B cell (primary cell): Measurements from ENCODE around the gene DHRS7B. TPM values are rescaled to one million over a fixed set of nuclear protein-coding genes. Genes with fewer than 3 reads are reported as not detected.
"Not testable (repeated sequence)": the region's sequence is repeated elsewhere in the genome, so short reads cannot be mapped to it uniquely, and the experiment has no call there.

Experiments used
- ATAC-seq: fragments of 200-7000 bp; cut with Tn5 transposase; one replicate; pipeline ENCODE4 v1.10.0; 2021; ENCODE audit warnings: low read depth, mild to moderate bottlenecking, moderate number of reproducible peaks, moderate library complexity
- CTCF ChIA-PET: fragments of 350-600 bp; sonication (Branson Sonifier 250); formaldehyde crosslinking; loops from one replicate; lab custom pipeline; 2021; ENCODE audit warnings: antibody characterized with exemption, inconsistent platforms; lab: Charles Lee
- POLR2A ChIA-PET: fragments of 350-600 bp; sonication (Branson Sonifier 250); formaldehyde crosslinking; loops from one replicate; lab custom pipeline; 2021; ENCODE audit warnings: antibody characterized with exemption; lab: Charles Lee
- DNase-seq: peaks from one replicate; pipeline ENCODE4 v3.0.0; 2013
- H2AFZ ChIP-seq: 2 replicates; pipeline ENCODE4 v1.6.1; 2012; ENCODE audit warnings: mild to moderate bottlenecking, low read depth, low read length; ENCODE audit not compliant: insufficient read depth, poor library complexity, severe bottlenecking
- H3K27ac ChIP-seq, 2 donors: 1 replicate in 1 of 2; 2 replicates in 1 of 2; pipeline ENCODE4 v1.5.1; 2012 to 2013; ENCODE audit warnings: low read length in 2 of 2, mild to moderate bottlenecking in 2 of 2, moderate library complexity in 1 of 2
- H3K27me3 ChIP-seq, 4 experiments: fragments of 200-600 bp in 1 of 4; sonication (generic) in 1 of 4; replicated peaks in 1 of 4; 1 replicate in 2 of 4; 2 replicates in 2 of 4; pipeline versions ENCODE4 v1.6.1 to v1.7.0; 2013 to 2016; ENCODE audit warnings: low read length in 3 of 4, mild to moderate bottlenecking in 2 of 4, mixed read lengths in 1 of 4, moderate library complexity in 1 of 4; ENCODE audit not compliant: insufficient read depth in 4 of 4, control insufficient read depth in 3 of 4; ENCODE audit errors: control extremely low read depth in 1 of 4
- H3K36me3 ChIP-seq, 2 experiments: replicated peaks in 1 of 2; 1 replicate in 1 of 2; 2 replicates in 1 of 2; pipeline versions ENCODE4 v1.6.1 to v1.7.1; 2013; ENCODE audit warnings: low read length in 1 of 2; ENCODE audit not compliant: insufficient read depth in 2 of 2, control insufficient read depth in 1 of 2; ENCODE audit errors: control extremely low read depth in 1 of 2, extremely low read depth in 1 of 2
- H3K4me1 ChIP-seq, 2 donors: fragments of 200-600 bp in 1 of 2; sonication (generic) in 1 of 2; 1 replicate in 1 of 2; 2 replicates in 1 of 2; pipeline versions ENCODE4 v1.5.1 to v1.6.1; 2013 to 2017; ENCODE audit warnings: low read length in 2 of 2; ENCODE audit not compliant: control insufficient read depth in 2 of 2, insufficient read depth in 2 of 2
- H3K4me2 ChIP-seq: replicated peaks from 2 replicates; pipeline ENCODE3; 2012; ENCODE audit warnings: mild to moderate bottlenecking, low read depth, low read length; ENCODE audit not compliant: poor library complexity, severe bottlenecking
- H3K4me3 ChIP-seq, 5 experiments: fragments of 200-600 bp in 1 of 5; sonication (generic) in 1 of 5; 1 replicate in 3 of 5; 2 replicates in 2 of 5; pipeline versions ENCODE4 v1.5.1 to v1.7.0; 2011 to 2016; ENCODE audit warnings: low read length in 4 of 5, mild to moderate bottlenecking in 4 of 5, low read depth in 2 of 5, control low read depth in 1 of 5, moderate library complexity in 1 of 5; ENCODE audit not compliant: insufficient read depth in 1 of 5; ENCODE audit errors: control extremely low read depth in 1 of 5, extremely low read depth in 1 of 5
- H3K79me2 ChIP-seq: fragments of 200-600 bp; sonication (generic); one replicate; pipeline ENCODE4 v1.6.0; 2016; ENCODE audit warnings: low read length; ENCODE audit not compliant: control insufficient read depth, insufficient read depth
- H3K9ac ChIP-seq: fragments of 200-600 bp; sonication (generic); 2 replicates; pipeline ENCODE4 v1.6.1; 2017; ENCODE audit warnings: mild to moderate bottlenecking, low read length, moderate library complexity
- H3K9me3 ChIP-seq, 3 donors: one replicate each; pipeline versions ENCODE4 v1.6.1 to v1.7.1; 2013; ENCODE audit warnings: low read length in 2 of 3; ENCODE audit not compliant: control insufficient read depth in 2 of 3, insufficient read depth in 1 of 3; ENCODE audit errors: control extremely low read depth in 1 of 3
- H4K20me1 ChIP-seq: 2 replicates; pipeline ENCODE4 v1.6.0; 2012; ENCODE audit warnings: mild to moderate bottlenecking, low read length; ENCODE audit not compliant: insufficient read depth, control insufficient read depth, poor library complexity, severe bottlenecking
- H3K27ac Mint-ChIP-seq: one replicate; pipeline ENCODE4 v1.8.0; 2021; ENCODE audit warnings: mixed read lengths
- H3K27me3 Mint-ChIP-seq: one replicate; pipeline ENCODE4 v1.8.0; 2021; ENCODE audit warnings: mixed read lengths
- H3K4me1 Mint-ChIP-seq: one replicate; pipeline ENCODE4 v1.8.0; 2021; ENCODE audit warnings: mixed read lengths
- H3K4me3 Mint-ChIP-seq: one replicate; pipeline ENCODE4 v1.8.0; 2021; ENCODE audit warnings: mixed read lengths
- H3K9me3 Mint-ChIP-seq: one replicate; pipeline ENCODE4 v1.8.0; 2022; ENCODE audit warnings: mixed read lengths; ENCODE audit not compliant: insufficient read depth
- EZH2 ChIP-seq: IDR thresholded peaks from 2 replicates; pipeline ENCODE4 v1.6.1; 2012; ENCODE audit warnings: borderline replicate concordance, low read depth, mild to moderate bottlenecking, moderate library complexity, low read length; ENCODE audit not compliant: insufficient read depth, poor library complexity, severe bottlenecking
- WGBS: methylation state at CpG from one replicate; pipeline ENCODE4 v1.1.5; 2013; ENCODE audit warnings: missing lambda C conversion rate; ENCODE audit not compliant: insufficient coverage; 5-methylcytosine and 5-hydroxymethylcytosine counted together
- intact Hi-C: fragments of 100-400 bp; cut with micrococcal nuclease; formaldehyde crosslinking; loops from one replicate; pipeline ENCODE4 v1.10.0; 2022
- polyA plus RNA-seq: library from polyadenylated mRNA; depleted of rRNA; stranded (reverse); fragments of >200 nt; gene quantifications from 2 replicates; pipeline ENCODE4 v1.2.3, GENCODE V29; 2012
- total RNA-seq, 2 donors: library from RNA; stranded (reverse); fragments of 120-200 nt in 1 of 2; gene quantifications; 1 replicate in 1 of 2; 2 replicates in 1 of 2; pipeline versions ENCODE4 v1.2.3 to v1.2.4, GENCODE V29; 2013 to 2022
- TF ChIP-seq, protein P1 (sequence below): fragments of 200-600 bp; IDR thresholded peaks from one replicate; pipeline ENCODE4 v1.8.0; 2022; ENCODE audit warnings: antibody characterized with exemption, mild to moderate bottlenecking

DHRS7B gene
- total and polyA plus RNA-seq, 2 donors (not counting 1 experiment from before 2014, with no cell fraction given): 8.2 to 13.4 TPM

DNA sequence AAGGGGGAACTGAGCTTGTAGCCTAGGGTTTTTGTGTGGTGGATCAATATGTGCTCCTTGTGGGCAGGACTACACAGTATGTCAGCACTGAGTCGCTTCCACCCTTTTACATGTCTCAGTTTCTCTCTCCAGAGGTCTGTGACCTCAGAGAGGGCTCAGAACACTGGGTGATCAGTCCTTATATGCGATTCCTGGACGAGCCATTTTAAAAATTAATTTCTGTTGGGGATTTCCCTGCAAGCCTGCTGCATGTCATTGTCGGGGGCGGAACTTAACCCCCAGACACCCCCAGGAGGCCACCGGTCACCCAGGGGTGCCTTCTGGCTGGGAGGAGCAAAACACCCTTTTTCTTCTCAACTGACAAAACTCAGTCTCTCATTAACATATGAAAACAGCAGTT, 14.1 kb downstream of the DHRS7B start:
- no peak for TF ChIP-seq EZH2
- TF ChIP-seq, protein P1, sequence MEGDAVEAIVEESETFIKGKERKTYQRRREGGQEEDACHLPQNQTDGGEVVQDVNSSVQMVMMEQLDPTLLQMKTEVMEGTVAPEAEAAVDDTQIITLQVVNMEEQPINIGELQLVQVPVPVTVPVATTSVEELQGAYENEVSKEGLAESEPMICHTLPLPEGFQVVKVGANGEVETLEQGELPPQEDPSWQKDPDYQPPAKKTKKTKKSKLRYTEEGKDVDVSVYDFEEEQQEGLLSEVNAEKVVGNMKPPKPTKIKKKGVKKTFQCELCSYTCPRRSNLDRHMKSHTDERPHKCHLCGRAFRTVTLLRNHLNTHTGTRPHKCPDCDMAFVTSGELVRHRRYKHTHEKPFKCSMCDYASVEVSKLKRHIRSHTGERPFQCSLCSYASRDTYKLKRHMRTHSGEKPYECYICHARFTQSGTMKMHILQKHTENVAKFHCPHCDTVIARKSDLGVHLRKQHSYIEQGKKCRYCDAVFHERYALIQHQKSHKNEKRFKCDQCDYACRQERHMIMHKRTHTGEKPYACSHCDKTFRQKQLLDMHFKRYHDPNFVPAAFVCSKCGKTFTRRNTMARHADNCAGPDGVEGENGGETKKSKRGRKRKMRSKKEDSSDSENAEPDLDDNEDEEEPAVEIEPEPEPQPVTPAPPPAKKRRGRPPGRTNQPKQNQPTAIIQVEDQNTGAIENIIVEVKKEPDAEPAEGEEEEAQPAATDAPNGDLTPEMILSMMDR: no peak
- no peak overlapping the region for H3K9ac ChIP-seq
- ChIA-PET POLR2A (no interaction called here), CTCF (no interaction called here)
- no peaks in the 10 kb centered on the region for H4K20me1 ChIP-seq
- peaks cover 0 to 18% (median 0%) of the 10 kb centered on the region in 3 donors for H3K9me3 ChIP-seq
- Mint-ChIP-seq H3K27ac (peak overlapping the region; percentile 37), H3K4me3 (peak overlapping the region; percentile 7), H3K4me1 (peaks cover 26% of the 10 kb centered on the region), H3K9me3 (no peaks in the 10 kb centered on the region), H3K27me3 (no peaks in the 10 kb centered on the region)
- peaks cover 54% of the 10 kb centered on the region for H3K79me2 ChIP-seq
- no peak overlapping the region for H2AFZ ChIP-seq
- no peaks in the 10 kb centered on the region for H3K36me3 ChIP-seq
- ATAC-seq (peak; percentile 68), DNase-seq (peak; percentile 33)
- no peak overlapping the region for H3K4me3 ChIP-seq
- H3K27ac ChIP-seq: peak overlapping the region in 1 of 2 donors; percentile 21
- intact Hi-C loops: no loop called here
- H3K4me2 ChIP-seq: no peak overlapping the region
- 60% methylated on average over 6 of the region's 6 CpGs for WGBS
- no peaks in the 10 kb centered on the region for H3K27me3 ChIP-seq
- H3K4me1 ChIP-seq: peaks cover 0 to 12% of the 10 kb centered on the region in 2 donors

DNA sequence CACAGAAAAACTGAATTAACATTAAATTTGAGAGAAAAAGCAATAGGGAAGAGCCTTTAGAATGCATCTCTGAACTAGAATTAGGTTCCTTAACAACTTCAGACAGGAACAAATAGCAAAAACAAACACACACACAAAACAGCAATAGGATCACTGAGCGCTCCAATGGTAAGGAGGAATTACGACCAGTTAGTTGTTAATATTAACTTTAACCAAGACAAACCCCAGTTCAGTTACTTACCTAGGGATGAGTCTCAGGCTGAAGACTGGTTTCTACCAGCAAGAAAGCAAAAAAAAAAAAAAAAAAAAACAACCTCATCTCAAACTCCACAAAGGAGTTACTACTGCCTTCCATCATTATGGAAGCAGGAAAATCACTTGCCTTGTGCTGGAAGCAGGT, 14.6 kb downstream of the DHRS7B start:
- Mint-ChIP-seq H3K9me3 (no peaks in the 10 kb centered on the region), H3K4me1 (peaks cover 26% of the 10 kb centered on the region)

DNA sequence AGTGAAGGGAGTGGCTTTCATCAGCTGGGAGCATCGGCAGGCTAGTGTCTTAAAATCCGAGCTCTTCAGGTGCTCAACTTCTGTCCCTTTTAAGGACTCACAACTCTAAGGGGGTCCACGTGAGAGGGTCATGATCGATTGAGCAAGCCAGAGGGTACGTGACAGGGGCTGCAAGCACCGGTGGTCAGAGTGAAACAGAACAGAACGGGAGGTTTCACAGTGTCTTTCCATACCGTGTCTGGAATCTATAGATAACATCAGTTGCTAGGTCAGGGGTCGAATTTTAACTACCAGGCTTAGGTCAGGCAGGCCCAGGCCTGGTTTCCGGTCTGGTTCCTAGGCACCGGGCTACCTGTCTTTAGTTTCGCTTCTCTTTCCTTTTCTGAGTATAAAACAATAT, 15.3 kb downstream of the DHRS7B start:
- H3K4me3 Mint-ChIP-seq: peak overlapping the region; percentile 10
- DNase-seq, H4K20me1 ChIP-seq, H3K9me3 Mint-ChIP-seq, H3K4me3 ChIP-seq, ATAC-seq, intact Hi-C loops, H3K27ac ChIP-seq, H3K9ac ChIP-seq, H2AFZ ChIP-seq, H3K27me3 Mint-ChIP-seq, H3K27ac Mint-ChIP-seq, H3K36me3 ChIP-seq, H3K27me3 ChIP-seq, H3K4me2 ChIP-seq, POLR2A ChIA-PET: not testable (repeated sequence)
- H3K4me1 Mint-ChIP-seq: peaks cover 26% of the 10 kb centered on the region
- H3K4me1 ChIP-seq: peaks cover 0 to 12% of the 10 kb centered on the region in 2 donors
- H3K9me3 ChIP-seq: peaks cover 0 to 14% (median 0%) of the 10 kb centered on the region in 3 donors
- 93% methylated on average over 7 of the region's 12 CpGs for WGBS
- CTCF ChIA-PET: interaction anchor here (1.9 to 2.1 kb wide), 2 partner anchors 10 to 13 kb away, joined by 6 to 7 read pairs; no protein-coding TSS in a partner anchor
- H3K79me2 ChIP-seq: peaks cover 44% of the 10 kb centered on the region

More for the DNA sequence above, 14.6 kb downstream of the DHRS7B start:
- no peak overlapping the region for H3K27ac ChIP-seq
- CTCF ChIA-PET: no interaction called here
- TF ChIP-seq, protein P1: no peak
- TF ChIP-seq EZH2: no peak
- no peak overlapping the region for H3K4me2 ChIP-seq
- H3K9ac ChIP-seq: no peak overlapping the region
- peak overlapping the region; percentile 7 for H3K4me3 Mint-ChIP-seq
- H3K4me1 ChIP-seq: peaks cover 0 to 12% of the 10 kb centered on the region in 2 donors
- no peaks in the 10 kb centered on the region for H3K27me3 ChIP-seq
- peaks cover 50% of the 10 kb centered on the region for H3K79me2 ChIP-seq
- no peak overlapping the region for H3K4me3 ChIP-seq
- H3K27me3 Mint-ChIP-seq: no peaks in the 10 kb centered on the region
- H3K27ac Mint-ChIP-seq: no peak overlapping the region
- ATAC-seq (no peak), DNase-seq (no peak)
- POLR2A ChIA-PET: no interaction called here
- no peak overlapping the region for H2AFZ ChIP-seq
- no peaks in the 10 kb centered on the region for H4K20me1 ChIP-seq
- WGBS: no CpG with 5 or more reads among the region's 2 CpGs
- intact Hi-C loops: no loop called here
- no peaks in the 10 kb centered on the region for H3K36me3 ChIP-seq
- H3K9me3 ChIP-seq: peaks cover 0 to 14% (median 0%) of the 10 kb centered on the region in 3 donors
